Measurements from ENCODE around the gene CNPY1. TPM values are rescaled to one million over a fixed set of nuclear protein-coding genes. Genes with fewer than 3 reads are reported as not detected.

CNPY1 gene
- polyA plus RNA-seq, 2 of the 4 experiments (the other 2 are of a cell fraction): not detected

GRCh38 chr7:155517452-155517851 is 28.9 kb downstream of the CNPY1 start (continued):
- TF ChIP-seq RAD21 (conservative IDR thresholded peaks at IDR 0.05 in 1 of 2, IDR thresholded peaks at IDR 0.05 in 1 of 2): no peak
- TF ChIP-seq ELK1 (IDR thresholded peaks at IDR 0.05; ENCODE audit: low read depth, low read length): no peak
- TF ChIP-seq JUNB (IDR thresholded peaks at IDR 0.05): no peak
- TF ChIP-seq GATA3 (IDR thresholded peaks at IDR 0.05; ENCODE audit: borderline replicate concordance): no peak
- TF ChIP-seq HDAC2 (IDR thresholded peaks at IDR 0.05): no peak
- TF ChIP-seq POLR2A (IDR thresholded peaks at IDR 0.05; ENCODE audit: low read length): no peak
- TF ChIP-seq CEBPB (IDR thresholded peaks at IDR 0.05): no peak
- no peak for TF ChIP-seq PBX3 (IDR thresholded peaks at IDR 0.05)

GRCh38 chr7:155516466-155516865 is 29.9 kb downstream of the CNPY1 start:
- no peaks in the 10 kb centered on the region for H3K4me1 ChIP-seq
- WGBS (ENCODE audit: missing lambda C conversion rate): 59% methylated on average over 9 of the region's 12 CpGs
- H3K4me3 ChIP-seq: no peak overlapping the region
- ATAC-seq (no peak), DNase-seq (ENCODE audit: low read depth in 1 of 2, low spot score in 1 of 2) (no peak), FAIRE-seq (no peak)
- POLR2A ChIA-PET: no interaction called here
- H3K9me3 ChIP-seq: no peaks in the 10 kb centered on the region
- no peak overlapping the region for H3K27ac ChIP-seq
- CTCF ChIA-PET: no interaction called here
- H3K4me2 ChIP-seq: no peak overlapping the region
- no peak for TF ChIP-seq MYC (IDR thresholded peaks at IDR 0.05; ENCODE audit: borderline replicate concordance, low read length)
- TF ChIP-seq E2F6 (IDR thresholded peaks at IDR 0.05; ENCODE audit: borderline replicate concordance, low read depth): no peak
- TF ChIP-seq TP53 (CRISPR knock-in tag; IDR thresholded peaks at IDR 0.05): no peak
- TF ChIP-seq KDM5A (IDR thresholded peaks at IDR 0.05): no peak
- no peak for TF ChIP-seq HEYL (CRISPR knock-in tag; IDR thresholded peaks at IDR 0.05)
- TF ChIP-seq BHLHE40 (IDR thresholded peaks at IDR 0.05; ENCODE audit: low read depth, low read length): no peak
- TF ChIP-seq CBX8 (IDR thresholded peaks at IDR 0.05): no peak
- TF ChIP-seq KDM1A (IDR thresholded peaks at IDR 0.05; ENCODE audit: low read depth): no peak
- no peak for TF ChIP-seq CHD4 (IDR thresholded peaks at IDR 0.05; ENCODE audit: borderline replicate concordance)
- no peak for TF ChIP-seq BCL3 (IDR thresholded peaks at IDR 0.05)
- TF ChIP-seq SMC3 (IDR thresholded peaks at IDR 0.05): no peak
- no peak for TF ChIP-seq POLR2AphosphoS2 (conservative IDR thresholded peaks at IDR 0.05; ENCODE audit: low read length)
- TF ChIP-seq TFCP2L1 (CRISPR knock-in tag; IDR thresholded peaks at IDR 0.05): no peak

GRCh38 chr7:155515318-155515717 is 31.0 kb downstream of the CNPY1 start:
- Histone ChIP-seq H3K9me3 (no peaks in the 10 kb centered on the region), H3K27ac (no peak overlapping the region), H3K4me2 (no peak overlapping the region), H3K4me3 (no peak overlapping the region), H3K4me1 (no peaks in the 10 kb centered on the region)
- 42% methylated on average over 6 of the region's 11 CpGs for WGBS (ENCODE audit: missing lambda C conversion rate)
- CTCF ChIA-PET: no interaction called here
- POLR2A ChIA-PET: no interaction called here
- DNase-seq (ENCODE audit: low read depth in 1 of 2, low spot score in 1 of 2): no peak
- no peak for TF ChIP-seq NFE2L2 (conservative IDR thresholded peaks at IDR 0.05; ENCODE audit: low read length)
- TF ChIP-seq POLR2AphosphoS2 (conservative IDR thresholded peaks at IDR 0.05; ENCODE audit: low read length): no peak
- no peak for TF ChIP-seq POLR2A (IDR thresholded peaks at IDR 0.05; ENCODE audit: low read length)
- no peak for TF ChIP-seq JUN (IDR thresholded peaks at IDR 0.05)
- no peak for TF ChIP-seq PBX3 (IDR thresholded peaks at IDR 0.05)
- TF ChIP-seq MYC (IDR thresholded peaks at IDR 0.05; ENCODE audit: borderline replicate concordance, low read length): no peak
- no peak for TF ChIP-seq HOXB5 (CRISPR knock-in tag; IDR thresholded peaks at IDR 0.05)
- no peak for TF ChIP-seq KDM5A (IDR thresholded peaks at IDR 0.05)
- TF ChIP-seq RNF2 (IDR thresholded peaks at IDR 0.05; ENCODE audit: borderline replicate concordance, low read depth): no peak
- TF ChIP-seq BCL3 (IDR thresholded peaks at IDR 0.05): no peak
- no peak for TF ChIP-seq HES2 (IDR thresholded peaks at IDR 0.05)
- no peak for TF ChIP-seq NR3C1 (IDR thresholded peaks at IDR 0.05)
- FAIRE-seq: no peak
- ATAC-seq: no peak
